ENCODE data around the gene TLX2. TPM values are rescaled to one million over a fixed set of nuclear protein-coding genes. Genes with fewer than 3 reads are reported as not detected.

The TLX2 gene
- total and polyA plus RNA-seq, 2 of the 8 experiments (the other 6 are each of a cell fraction or from before 2014, with no cell fraction given): 0.06 to 0.17 TPM

- TF ChIP-seq, protein P1, sequence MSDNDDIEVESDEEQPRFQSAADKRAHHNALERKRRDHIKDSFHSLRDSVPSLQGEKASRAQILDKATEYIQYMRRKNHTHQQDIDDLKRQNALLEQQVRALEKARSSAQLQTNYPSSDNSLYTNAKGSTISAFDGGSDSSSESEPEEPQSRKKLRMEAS (IDR thresholded peaks at IDR 0.05): no peak; the same call in 1 of the 2 replicates
- no peak for TF ChIP-seq RBBP5 (IDR thresholded peaks at IDR 0.05; ENCODE audit: borderline replicate concordance, low read depth, low read length)
- peak; percentile 34 for TF ChIP-seq SAP30 (IDR thresholded peaks at IDR 0.05; ENCODE audit: insufficient read depth, insufficient replicate concordance, low read length)
Observed at GRCh38 chr2:74482801-74483674, 31.2 kb upstream of the TLX2 start, which contains the start of the genes CCDC142 and TTC31 (continued).

Measured in H1 (cell line).